HG03558 (cell line): Measurements from ENCODE around the gene GABRG3.
"Not testable (repeated sequence)": the region's sequence is repeated elsewhere in the genome, so short reads cannot be mapped to it uniquely, and the experiment has no call there.

Experiments
- ATAC-seq: cut with Tn5 transposase; IDR thresholded peaks from one replicate; pipeline ENCODE4 v1.9.1; 2021; ENCODE audit warnings: moderate number of reproducible peaks; ENCODE audit not compliant: unreplicated experiment; ENCODE audit errors: extremely low read depth

GABRG3 gene

DNA sequence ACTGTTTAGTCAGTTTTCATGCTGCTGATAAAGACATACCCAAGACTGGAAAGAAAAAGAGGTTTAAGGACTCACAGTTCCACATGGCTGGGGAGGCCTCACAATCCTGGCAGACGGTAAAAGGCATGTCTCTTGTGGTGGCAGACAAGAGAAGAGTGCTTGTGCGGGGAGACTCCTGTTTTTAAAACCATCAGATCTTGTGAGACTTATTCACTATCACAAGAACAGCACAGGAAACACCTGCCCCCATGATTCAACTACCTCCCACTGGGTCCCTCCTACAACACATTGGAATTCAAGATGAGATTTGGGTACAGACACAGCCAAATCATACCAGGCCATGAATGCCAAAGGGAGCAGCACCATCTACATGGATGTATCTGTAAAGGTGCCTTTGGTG, 406.4 kb downstream of the GABRG3 start:
- not testable (repeated sequence) for ATAC-seq

DNA sequence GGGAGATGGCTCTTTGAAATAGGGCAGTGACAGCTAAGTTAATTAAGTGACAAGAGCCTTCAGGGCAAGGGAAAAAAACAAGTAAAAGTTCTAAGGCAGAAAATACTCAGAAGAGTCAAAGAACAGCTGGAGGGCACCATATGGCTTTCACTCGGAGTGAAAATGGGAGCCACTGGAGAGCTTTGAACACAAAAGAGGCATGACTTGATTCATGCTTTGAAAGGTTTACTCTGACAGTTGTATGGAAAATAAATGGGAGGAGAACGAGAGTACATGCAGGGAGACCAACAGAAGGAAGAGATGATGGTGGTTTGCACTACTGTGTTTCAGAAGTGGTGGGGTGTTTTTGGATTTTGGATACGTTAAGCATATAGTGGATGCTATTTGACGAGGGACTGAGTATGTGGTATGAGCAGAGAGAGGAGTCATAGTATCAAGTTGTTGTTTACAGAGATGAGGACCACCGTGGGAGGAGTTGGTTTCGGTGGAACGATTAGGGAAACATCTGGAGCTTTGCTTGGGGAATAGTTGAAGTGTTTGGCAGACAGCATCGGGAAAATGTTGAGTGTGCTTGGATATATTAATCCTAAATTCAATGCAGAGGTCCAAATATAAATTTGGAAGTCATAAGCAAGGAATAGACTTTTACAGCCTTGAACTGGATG, 411.5 kb downstream of the GABRG3 start:
- no peak for ATAC-seq

DNA sequence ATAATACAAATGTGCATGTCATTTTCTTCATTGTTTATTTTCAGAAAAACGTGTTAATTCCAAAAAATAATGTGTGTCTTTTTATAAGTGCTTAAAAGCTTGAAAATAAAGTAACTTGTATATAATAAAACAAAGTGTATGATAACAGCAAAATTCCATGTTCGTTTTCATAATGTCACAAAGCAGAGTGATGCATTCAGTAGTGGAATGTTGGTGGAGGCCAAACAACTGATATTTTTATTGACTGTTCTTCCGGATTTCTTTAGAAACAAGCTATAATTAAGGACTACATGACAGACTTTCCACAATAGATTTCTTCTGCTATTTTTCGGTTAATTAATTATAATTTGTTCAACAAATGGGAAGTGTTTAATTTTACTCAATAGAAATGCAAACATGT, 412.7 kb downstream of the GABRG3 start:
- ATAC-seq, result no peak

DNA sequence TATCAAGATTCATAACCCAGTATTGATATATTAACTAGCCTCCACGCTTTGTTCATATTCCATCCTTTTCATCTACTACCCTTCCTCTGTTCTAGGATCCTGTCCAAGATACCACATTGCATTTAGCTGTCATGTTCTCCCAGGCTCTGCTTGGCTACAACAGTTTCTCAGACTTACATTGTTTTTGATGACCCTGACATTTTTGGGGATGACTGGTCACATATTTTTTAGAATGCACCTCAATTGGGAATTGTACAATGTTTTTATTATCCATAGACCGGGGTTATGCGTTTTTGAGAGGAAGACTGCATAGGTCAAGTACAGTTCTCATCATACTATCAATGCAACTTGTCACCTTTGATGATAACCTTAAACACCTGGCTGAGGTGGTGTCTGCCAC, 421.2 kb downstream of the GABRG3 start:
- no peak for ATAC-seq

DNA sequence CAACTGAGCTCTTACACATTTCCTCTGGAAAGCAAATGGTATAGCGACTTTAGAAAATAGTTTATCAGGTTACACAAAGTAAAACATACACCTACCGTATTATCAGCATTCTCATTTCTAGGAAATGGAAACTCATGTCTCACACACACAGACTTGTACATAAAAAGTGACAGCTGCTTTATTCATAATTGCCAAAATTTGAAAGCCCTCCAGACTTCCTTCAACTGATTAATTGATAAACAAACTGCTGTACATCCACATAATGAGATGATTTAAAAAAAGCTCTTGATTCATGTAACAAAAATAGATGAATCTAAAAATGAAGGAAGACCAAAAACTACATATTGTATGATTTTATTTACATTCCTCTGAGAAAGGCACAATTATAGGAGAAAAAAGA, 425.5 kb downstream of the GABRG3 start:
- no peak for ATAC-seq

DNA sequence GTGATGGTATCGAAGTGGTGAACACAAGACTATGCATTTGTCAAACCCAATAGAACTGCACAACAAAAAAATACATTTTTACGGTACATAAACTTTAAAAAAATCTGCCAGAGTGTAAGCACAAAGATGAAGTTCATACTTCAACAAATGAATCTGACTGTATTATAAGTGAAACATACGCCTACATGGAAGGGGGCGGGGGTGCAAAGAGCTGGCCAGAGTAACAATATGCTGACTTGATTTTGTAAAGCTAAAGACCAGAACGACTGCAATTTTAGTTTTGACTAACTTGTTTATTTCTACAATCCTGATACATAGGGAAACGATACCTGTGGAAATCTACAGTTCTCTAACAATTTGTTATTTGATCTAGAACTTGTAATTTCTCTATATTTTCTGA, 426.0 kb downstream of the GABRG3 start:
- ATAC-seq, result no peak

DNA sequence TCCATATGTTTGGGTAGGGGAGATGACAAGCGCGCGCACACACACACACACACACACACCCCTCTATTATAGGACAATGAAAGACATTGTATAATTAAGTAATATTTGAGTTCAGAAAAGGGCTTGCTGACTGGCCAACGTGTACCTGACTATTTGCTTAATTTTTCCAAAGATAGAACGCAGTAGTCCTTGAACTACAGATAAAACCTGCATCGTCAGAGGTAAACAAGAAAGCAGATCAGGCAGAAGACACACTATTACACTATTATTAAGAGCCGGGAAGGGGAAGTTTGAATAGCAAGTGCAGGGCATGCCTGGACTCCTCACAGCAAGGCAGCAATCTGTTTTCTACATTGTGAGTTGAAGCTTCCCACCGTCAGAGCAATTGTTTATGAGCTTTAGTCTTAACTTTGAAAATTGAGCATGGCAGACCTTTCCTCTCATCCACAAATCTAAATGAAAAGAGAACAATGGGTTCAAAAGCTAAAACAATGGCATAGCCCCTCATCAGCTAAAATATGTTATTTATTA, 427.7 kb downstream of the GABRG3 start:
- no peak for ATAC-seq

DNA sequence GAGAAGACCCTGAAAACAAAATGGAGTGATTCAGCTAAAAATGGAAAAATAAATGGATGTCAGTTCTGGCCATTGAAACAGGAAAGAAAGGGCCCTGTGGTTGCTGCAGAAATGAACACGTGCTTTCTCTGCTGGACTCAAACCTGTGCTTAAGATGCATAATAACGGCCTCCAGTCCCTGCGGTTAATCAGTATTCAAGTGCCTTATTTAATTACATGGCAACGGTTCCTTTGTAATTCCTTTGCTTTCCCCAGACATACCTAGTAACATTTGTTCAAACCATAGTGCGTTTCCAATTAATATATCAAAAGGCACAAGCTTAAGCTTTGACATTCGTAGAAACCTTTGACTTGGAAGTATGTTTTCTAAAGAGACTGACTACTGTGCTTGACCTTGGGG, 428.3 kb downstream of the GABRG3 start:
- ATAC-seq, result no peak

DNA sequence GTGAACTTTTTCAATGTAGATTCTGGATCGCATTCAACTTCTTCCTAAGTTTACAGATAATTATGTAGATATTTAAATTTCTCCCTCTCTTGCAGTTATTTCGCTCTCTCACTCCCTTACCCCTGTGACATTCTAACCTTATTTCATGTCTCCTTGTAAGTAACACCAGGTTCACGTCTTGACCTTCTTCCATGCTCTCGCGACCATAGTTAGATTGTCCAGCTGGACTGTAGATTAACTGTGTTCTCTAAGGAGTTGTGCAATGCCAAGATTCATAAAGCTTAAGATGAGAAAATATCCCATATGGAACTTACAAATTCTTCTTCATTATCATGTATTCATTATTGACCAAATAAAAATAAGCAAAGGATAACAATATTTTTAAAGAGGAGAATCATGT, 430.5 kb downstream of the GABRG3 start:
- no peak for ATAC-seq

DNA sequence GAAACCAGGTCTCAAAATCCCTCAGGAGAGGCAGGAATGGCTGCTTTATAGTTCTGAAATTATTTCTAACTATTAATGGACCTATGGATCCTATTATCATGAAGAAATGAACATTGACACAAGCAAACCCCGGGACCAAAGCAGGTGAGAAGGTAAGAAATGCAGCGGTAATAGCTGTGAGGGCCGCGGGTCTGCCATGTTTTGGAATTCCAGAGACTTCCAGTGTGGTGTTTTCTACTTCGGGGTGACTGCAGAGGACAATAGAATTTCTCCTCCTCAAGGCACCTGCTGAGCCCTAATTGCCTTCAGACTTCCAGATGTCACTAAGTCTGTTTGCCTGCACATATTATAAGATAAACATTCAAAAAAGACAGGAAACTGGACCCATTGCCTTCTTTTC, 437.4 kb downstream of the GABRG3 start:
- no peak for ATAC-seq

DNA sequence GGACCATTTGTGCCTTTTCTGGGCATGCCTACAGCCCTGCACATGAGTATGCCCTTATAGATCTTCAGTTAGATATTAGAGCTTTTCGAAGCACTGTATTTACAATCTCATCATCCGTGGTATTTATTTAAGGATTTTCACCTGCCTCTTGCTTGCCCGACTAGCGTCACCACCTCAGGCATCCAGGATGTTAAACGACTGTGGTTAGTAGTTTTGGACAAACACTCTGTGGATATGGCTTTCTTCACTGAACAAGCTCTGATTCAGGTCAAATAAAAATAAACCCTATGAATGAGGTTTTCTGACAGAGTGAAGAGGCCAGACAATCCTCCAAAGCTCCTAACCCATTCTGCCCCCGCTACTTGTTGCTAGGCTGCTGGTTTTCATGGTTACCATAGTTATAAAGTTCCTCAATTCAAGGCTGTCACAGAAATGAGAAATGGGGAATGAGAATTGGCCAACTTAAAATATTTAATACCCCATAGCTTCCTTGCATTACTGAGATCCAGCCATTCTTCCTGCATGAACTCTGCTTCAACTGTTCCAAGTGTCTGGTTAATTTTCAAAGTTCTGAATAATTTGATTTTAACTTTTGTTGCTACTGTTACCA, 440.1 kb downstream of the GABRG3 start:
- ATAC-seq, result no peak

DNA sequence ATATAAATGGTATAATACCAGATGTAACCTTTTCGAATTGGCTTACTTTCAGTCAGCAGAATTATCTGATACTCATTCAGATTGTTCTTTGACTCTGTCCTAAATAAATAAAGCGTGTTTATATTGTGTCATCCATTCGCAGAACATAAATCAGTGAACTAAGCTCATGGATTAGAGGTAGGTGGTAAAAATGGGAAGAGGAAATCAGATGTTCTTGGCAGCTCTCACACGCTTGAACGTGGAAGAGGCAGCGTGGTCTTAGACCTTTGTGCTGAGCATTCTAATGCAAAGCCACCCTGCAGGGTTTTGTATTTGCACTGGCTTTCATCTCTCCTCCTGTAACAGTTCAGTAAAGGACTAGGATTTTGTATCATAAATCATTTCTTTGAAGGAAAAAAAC, 441.4 kb downstream of the GABRG3 start:
- no peak for ATAC-seq

DNA sequence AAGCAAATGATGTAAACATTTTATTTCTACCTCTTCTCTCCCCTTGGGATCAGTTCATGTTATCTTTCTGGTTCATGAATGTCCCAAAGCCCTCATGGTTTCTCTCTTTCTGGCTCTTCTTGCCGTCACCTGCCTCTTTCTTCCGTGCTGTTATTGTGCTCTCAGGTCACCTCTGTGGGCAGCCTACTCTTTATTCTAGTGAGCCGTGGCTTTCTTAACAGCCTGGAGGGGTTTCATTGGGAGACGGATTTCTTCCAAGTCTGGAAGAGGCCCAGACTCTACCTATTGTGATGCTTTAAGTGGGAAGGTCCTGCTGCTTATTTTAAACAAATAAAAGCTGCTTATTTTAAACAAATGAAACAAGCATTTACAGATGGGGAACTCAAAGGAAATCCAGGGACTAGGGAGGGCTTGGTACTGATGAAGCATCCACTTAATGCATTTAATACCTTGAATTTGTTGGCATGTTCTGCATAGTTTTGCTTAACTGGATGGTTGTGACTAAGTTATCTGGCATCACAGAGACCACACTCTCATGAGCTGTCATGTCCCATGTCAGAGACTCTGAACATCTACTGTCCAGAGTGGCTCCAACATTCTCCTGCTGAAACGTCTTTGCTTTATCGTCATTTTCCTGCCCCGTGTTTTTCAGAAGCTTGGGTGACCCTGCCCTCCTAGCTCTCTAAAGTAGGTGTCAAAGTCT, 443.3 kb downstream of the GABRG3 start:
- ATAC-seq, result no peak

DNA sequence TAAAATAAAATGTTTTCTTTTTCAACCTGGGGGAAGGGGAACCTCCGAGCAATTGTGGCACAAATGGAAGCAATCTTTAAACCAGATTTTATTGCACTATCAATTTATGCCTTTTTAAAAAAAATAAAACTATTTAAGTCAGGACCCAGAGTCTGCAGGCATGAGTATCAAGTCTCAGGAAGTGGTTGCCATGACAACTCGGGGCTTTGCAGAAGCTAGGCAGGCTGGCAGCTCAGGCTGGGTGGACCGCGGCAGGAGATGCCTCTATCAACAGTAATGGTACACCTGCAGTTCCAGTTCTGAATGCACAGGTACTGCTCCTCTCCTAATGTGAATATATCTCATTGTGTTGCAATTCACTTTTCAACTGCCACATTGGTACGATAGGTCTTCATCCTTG, 447.7 kb downstream of the GABRG3 start:
- ATAC-seq, result no peak

DNA sequence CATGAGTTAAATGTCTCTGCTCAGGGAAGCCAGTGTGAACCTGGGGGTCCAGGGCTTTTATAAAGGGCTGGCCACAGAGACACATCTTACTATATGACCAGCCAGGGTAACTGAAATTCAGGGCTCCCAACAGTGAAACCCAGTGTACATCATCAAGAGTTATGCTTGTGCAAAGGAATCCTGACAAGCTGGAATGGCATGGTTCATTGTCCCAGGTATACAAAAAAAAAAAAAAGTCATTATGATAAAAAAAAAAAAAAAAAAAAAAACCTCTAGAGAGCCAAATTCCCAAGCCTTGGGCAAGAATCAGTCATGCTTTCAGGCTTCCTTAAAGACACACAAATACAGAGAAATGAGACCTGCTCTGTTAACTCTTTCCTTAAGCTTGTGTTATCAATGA, 452.0 kb downstream of the GABRG3 start:
- no peak for ATAC-seq

DNA sequence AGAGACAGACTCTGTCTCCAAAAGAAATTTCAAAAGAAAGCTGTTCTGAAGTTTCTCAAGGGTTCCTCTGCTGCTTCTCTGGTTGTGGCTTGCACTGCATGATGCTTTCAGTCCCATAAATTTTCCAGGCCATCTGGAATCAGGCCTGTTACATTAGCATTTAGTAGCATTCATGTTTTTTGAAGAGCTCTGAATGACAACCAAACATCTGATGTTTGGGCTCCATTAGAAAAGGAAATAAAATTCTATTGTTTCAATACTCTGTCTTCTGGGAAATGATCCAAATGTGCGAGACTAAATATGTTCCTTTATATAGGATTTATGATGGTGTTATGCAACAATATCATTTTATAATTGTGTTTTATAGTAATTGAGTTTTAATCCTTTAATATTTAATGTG, 455.8 kb downstream of the GABRG3 start:
- ATAC-seq, result no peak

DNA sequence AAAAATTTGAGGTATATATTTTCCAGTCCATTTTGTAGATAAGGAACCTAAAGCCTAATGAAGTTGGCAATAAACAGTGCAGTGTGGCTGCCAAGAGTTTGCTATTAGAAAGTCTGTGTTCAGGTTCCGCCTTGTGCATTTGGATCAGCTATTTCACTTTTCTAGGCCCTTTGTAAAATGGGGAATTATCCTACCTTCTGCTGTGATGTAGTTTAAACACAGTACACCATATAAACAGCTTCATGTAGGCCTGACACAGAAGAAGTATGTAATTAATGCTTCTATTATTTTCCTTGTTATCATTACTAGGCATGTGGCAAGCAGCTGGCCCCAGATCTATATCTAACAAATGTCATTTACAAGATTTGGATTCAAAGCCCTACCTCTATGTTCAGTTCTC, 456.3 kb downstream of the GABRG3 start:
- no peak for ATAC-seq

DNA sequence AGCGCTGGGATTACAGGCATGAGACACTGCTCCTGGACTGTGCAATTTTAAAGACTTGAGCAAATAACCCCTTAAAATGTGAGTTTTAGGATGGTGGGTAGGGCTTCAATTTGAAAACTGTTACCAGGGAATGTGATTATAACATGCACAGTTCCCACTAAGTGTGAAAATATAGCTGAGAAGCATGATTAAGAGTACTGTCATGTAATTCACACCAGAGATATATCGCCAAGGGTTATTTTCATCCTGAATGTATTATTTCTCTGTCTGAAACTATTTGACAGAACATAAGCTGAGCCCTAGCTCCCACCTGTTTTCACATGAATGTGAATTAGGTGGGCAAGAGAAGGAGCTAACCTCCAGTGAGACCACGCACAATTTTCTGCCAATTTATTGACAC, 457.2 kb downstream of the GABRG3 start:
- ATAC-seq, result no peak

DNA sequence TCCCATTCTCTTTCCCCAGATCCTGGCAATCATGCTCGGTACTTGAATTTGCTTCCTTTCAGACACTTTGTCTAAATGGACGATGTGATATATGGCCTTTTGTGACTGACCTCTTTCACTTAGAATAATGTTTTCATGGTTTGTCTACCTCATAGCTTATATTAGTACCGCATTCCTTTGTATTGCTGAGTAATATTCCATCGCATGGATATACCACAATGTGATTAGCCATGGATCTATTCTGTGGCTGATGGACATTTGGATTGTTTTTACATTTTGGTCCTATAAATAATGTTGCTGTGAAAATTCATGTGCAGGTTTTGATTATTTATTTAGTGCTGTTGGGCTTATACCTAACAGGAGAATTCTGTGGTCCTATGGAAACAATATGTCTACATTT, 458.6 kb downstream of the GABRG3 start:
- no peak for ATAC-seq

DNA sequence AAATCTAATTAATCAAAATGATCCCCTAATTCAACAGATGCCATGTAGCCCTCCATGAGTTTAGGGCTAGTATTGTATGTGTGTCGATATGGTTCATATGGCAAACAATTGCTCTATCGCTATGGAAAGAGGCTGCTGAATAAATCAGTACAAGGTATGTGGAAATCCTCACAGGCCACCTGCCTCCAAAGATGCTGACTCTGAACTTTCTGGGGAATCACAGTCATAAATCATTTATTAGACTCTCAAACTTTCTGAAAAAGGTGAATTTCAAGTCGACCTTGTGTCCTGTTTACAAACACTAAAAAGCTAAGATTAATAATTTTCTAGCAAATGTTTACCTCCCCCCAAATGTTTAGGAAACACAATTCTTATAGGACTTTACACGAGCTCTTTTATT, 462.6 kb downstream of the GABRG3 start:
- ATAC-seq, result no peak
